Measurements from ENCODE around the gene RAB5B. TPM values are rescaled to one million over a fixed set of nuclear protein-coding genes. Genes with fewer than 3 reads are reported as not detected.

The RAB5B gene
- polyA plus RNA-seq, 1 donor from 2014 or later: 54.7 TPM

GRCh38 chr12:55933799-55934742 lies 39.8 kb upstream of the RAB5B start:
- H3K27ac Mint-ChIP-seq: peak overlapping the region; percentile 29 to 85 (median 59)
- H3K9me3 Mint-ChIP-seq: no peaks in the 10 kb centered on the region
- no peaks in the 10 kb centered on the region for H3K27me3 Mint-ChIP-seq

GRCh38 chr12:55934773-55935172 lies 39.1 kb upstream of the RAB5B start:
- Mint-ChIP-seq H3K27ac (peak overlapping the region in 2 of 3 donors; percentile 2 to 10), H3K36me3 (no peaks in the 10 kb centered on the region), H3K9me3 (no peaks in the 10 kb centered on the region), H3K4me3 (peak overlapping the region in 1 of 4 donors; percentile 12), H3K27me3 (no peaks in the 10 kb centered on the region), H3K4me1 (peaks cover 33 to 36% (median 34%) of the 10 kb centered on the region in 3 donors)

More at GRCh38 chr12:55933799-55934742, 39.8 kb upstream of the RAB5B start:
- H3K36me3 Mint-ChIP-seq: no peaks in the 10 kb centered on the region
- H3K4me3 Mint-ChIP-seq: peak overlapping the region; percentile 13 to 47 (median 45)
- peaks cover 37 to 41% (median 40%) of the 10 kb centered on the region in 3 donors for H3K4me1 Mint-ChIP-seq

DNA sequence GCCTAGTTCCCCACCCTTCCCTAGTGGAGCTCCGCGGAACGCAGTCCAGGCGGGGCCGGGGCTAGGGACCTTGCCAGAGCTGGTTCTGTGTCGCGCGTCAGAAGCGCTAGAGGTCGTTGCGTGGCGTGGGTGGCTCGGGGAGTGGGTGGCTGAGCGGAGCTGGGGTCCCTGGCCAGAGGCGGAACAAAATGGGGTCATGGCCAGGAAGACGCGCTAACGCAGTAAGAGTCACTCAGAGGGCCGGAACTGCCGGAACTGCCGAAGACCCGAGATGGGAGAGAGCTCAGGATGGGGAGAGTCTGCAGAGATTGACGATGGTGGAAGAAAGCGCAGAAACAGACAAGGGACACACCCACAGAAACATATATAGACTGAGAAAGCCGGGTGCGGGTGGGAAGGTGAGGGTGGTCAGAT lies 38.1 kb upstream of the RAB5B start:
- H3K27ac Mint-ChIP-seq: peak overlapping the region in 2 of 3 donors; percentile 14 to 47
- H3K36me3 Mint-ChIP-seq: no peaks in the 10 kb centered on the region
- H3K4me1 Mint-ChIP-seq: peaks cover 33 to 39% (median 36%) of the 10 kb centered on the region in 3 donors
- H3K4me3 Mint-ChIP-seq: peak overlapping the region in 2 of 4 donors; percentile 13 to 23
- H3K9me3 Mint-ChIP-seq: no peaks in the 10 kb centered on the region
- H3K27me3 Mint-ChIP-seq: no peaks in the 10 kb centered on the region

DNA sequence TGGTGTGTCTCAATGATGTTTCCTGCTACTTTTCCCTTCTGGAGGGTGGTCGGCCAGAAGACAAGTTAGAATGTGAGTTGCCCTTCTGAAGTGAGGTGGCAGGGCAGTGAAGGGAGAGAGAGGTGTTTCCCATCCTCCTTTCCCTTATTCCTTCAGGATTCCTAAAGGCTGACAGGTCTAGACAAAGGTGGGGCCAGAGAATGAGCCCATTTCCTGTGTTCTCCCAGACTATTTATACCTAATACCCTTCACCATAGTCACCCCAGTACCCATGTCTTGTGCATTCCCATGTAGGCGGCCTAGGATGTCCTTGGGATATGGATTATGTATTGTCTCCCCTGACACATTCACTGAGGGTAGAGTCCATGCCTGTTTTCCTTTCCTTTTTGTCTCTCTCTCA lies 35.9 kb upstream of the RAB5B start:
- Mint-ChIP-seq H3K9me3 (no peaks in the 10 kb centered on the region), H3K4me1 (peaks cover 19 to 34% (median 33%) of the 10 kb centered on the region in 3 donors), H3K27me3 (no peaks in the 10 kb centered on the region), H3K4me3 (peak overlapping the region in 1 of 4 donors; percentile 73), H3K27ac (peak overlapping the region in 2 of 3 donors; percentile 10 to 46), H3K36me3 (peaks cover 2% of the 10 kb centered on the region)

DNA sequence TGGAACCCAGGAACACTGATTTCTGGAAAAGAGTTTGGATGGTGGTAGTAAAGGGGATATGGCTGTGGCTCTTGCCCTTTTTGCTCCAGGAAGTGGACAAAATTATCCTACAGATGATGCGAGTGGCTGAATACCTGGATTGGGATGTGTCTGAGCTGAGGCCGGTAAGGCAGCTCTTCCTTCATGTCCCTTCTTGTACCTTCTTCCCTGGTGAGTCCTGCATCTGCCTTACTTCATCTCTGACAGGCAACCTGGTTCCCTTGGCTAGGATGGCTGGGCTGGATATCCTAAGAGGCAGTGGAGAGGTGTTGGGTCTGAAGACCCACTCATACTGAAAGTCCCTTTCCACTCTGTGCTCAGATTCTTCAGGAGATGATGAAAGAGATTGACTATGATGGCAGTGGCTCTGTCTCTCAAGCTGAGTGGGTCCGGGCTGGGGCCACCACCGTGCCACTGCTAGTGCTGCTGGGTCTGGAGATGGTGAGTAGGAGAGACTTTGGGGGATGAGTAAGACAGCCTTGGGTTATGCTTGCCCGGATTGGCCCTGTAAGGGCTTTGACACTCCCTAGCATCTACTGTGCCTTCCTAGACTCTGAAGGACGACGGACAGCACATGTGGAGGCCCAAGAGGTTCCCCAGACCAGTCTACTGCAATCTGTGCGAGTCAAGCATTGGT lies 34.9 kb upstream of the RAB5B start:
- Mint-ChIP-seq H3K27ac (peak overlapping the region; percentile 3 to 46 (median 31)), H3K36me3 (peaks cover 2% of the 10 kb centered on the region), H3K4me3 (no peak overlapping the region), H3K9me3 (no peaks in the 10 kb centered on the region), H3K4me1 (peaks cover 16 to 28% (median 25%) of the 10 kb centered on the region in 3 donors), H3K27me3 (no peaks in the 10 kb centered on the region)

GRCh38 chr12:55940065-55940732 lies 33.7 kb upstream of the RAB5B start:
- Mint-ChIP-seq H3K36me3 (peaks cover 5% of the 10 kb centered on the region), H3K4me1 (peaks cover 15 to 20% (median 19%) of the 10 kb centered on the region in 3 donors), H3K9me3 (no peaks in the 10 kb centered on the region)

GRCh38 chr12:55942055-55942454 lies 31.8 kb upstream of the RAB5B start:
- Mint-ChIP-seq H3K27me3 (no peaks in the 10 kb centered on the region), H3K4me3 (no peak overlapping the region), H3K36me3 (peaks cover 5% of the 10 kb centered on the region), H3K27ac (no peak overlapping the region), H3K9me3 (no peaks in the 10 kb centered on the region), H3K4me1 (peaks cover 13 to 19% (median 13%) of the 10 kb centered on the region in 3 donors)

More at GRCh38 chr12:55940065-55940732, 33.7 kb upstream of the RAB5B start:
- Mint-ChIP-seq H3K27me3 (no peaks in the 10 kb centered on the region), H3K4me3 (peak overlapping the region in 3 of 4 donors; percentile 3 to 24 (median 16)), H3K27ac (peak overlapping the region; percentile 58 to 89 (median 85))

DNA sequence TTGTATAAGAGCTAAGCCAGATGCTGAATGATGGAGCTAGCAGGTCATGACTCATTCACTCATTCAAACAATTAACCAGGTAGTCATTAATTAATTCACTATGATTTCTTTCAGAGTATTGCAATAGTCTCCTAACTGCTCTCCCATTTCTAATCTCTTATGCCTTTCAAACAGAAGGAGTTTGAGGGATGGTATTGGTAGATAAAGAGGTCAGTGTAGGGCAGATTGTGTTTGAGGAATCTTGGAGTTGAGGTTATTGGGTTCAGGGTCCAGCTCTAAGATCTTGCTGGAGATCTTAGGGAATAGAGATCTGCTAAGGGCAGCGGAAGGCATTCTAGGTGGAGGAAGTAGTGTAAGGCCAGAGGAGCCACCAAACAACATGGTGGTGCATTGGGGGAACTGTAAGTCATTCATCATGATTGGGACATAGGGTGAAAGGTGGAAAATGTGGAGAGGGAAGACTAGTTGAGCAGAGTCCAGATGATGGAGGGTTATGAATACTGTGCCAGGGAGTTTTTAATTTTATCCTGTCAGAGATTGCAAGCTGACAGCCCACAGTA lies 31.2 kb upstream of the RAB5B start:
- Mint-ChIP-seq H3K9me3 (no peaks in the 10 kb centered on the region), H3K4me3 (no peak overlapping the region), H3K36me3 (peaks cover 5% of the 10 kb centered on the region), H3K27ac (no peak overlapping the region), H3K27me3 (no peaks in the 10 kb centered on the region), H3K4me1 (peaks cover 8 to 18% (median 13%) of the 10 kb centered on the region in 3 donors)

GRCh38 chr12:55946553-55946952 lies 27.3 kb upstream of the RAB5B start:
- no peak overlapping the region for H3K4me3 Mint-ChIP-seq
- no peaks in the 10 kb centered on the region for H3K27me3 Mint-ChIP-seq
- H3K9me3 Mint-ChIP-seq: no peaks in the 10 kb centered on the region
- H3K4me1 Mint-ChIP-seq: peaks cover 0 to 7% (median 0%) of the 10 kb centered on the region in 3 donors
- peak overlapping the region in 2 of 3 donors; percentile 39 to 65 for H3K27ac Mint-ChIP-seq
- peaks cover 5% of the 10 kb centered on the region for H3K36me3 Mint-ChIP-seq

- Mint-ChIP-seq H3K4me1 (peaks cover 0 to 3% (median 0%) of the 10 kb centered on the region in 3 donors), H3K9me3 (no peaks in the 10 kb centered on the region), H3K36me3 (peaks cover 2% of the 10 kb centered on the region), H3K4me3 (no peak overlapping the region), H3K27ac (peak overlapping the region in 2 of 3 donors; percentile 39), H3K27me3 (no peaks in the 10 kb centered on the region)
Measured at GRCh38 chr12:55955344-55955743, 18.5 kb upstream of the RAB5B start.

- peaks cover 0 to 3% (median 0%) of the 10 kb centered on the region in 3 donors for H3K4me1 Mint-ChIP-seq
- H3K27ac Mint-ChIP-seq: peak overlapping the region in 2 of 3 donors; percentile 36 to 78
- peaks cover 2% of the 10 kb centered on the region for H3K36me3 Mint-ChIP-seq
- H3K27me3 Mint-ChIP-seq: no peaks in the 10 kb centered on the region
- H3K9me3 Mint-ChIP-seq: no peaks in the 10 kb centered on the region
- H3K4me3 Mint-ChIP-seq: no peak overlapping the region
Measured at GRCh38 chr12:55955800-55956508, 17.9 kb upstream of the RAB5B start.

DNA sequence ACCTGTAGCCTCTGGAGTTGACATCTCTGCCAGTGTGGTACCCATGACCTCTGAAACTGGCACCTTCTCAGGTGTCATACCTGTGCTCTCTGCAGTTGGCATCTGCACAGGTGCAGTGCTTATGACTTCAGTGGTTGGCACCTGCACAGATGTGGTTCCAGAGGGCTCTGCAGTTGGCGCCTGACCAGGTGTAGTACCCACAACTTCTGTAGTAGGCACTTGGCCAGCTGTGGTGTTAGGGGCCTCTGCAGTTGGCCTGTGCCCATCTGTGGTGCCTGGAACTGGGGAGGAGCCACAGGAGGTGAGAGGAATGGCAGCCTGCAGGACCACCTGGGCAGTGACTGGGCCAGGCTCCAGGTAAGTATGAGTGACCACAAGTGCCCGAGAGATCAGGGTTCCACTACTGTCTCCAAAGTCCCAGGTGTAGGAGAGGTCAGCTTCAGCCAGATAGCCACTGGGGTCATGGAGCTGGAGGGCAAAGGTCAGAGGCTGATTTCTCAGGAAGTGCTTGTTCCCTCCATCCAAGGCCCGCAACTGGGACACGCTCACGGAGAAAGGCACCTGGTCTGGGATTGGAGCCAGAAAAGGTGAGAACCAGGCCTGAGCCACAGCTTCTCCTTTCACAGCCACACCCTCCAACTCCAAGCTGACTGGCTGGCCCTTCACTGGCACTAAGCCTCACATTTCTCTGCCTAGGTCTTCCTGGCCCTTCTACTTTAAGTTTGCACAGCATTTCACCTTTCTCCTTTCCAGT lies 16.6 kb upstream of the RAB5B start:
- H3K9me3 Mint-ChIP-seq: no peaks in the 10 kb centered on the region
- peaks cover 0 to 3% (median 0%) of the 10 kb centered on the region in 3 donors for H3K4me1 Mint-ChIP-seq
- H3K27ac Mint-ChIP-seq: peak overlapping the region in 1 of 3 donors; percentile 86
- H3K36me3 Mint-ChIP-seq: peaks cover 2% of the 10 kb centered on the region
- H3K27me3 Mint-ChIP-seq: no peaks in the 10 kb centered on the region
- no peak overlapping the region for H3K4me3 Mint-ChIP-seq

DNA sequence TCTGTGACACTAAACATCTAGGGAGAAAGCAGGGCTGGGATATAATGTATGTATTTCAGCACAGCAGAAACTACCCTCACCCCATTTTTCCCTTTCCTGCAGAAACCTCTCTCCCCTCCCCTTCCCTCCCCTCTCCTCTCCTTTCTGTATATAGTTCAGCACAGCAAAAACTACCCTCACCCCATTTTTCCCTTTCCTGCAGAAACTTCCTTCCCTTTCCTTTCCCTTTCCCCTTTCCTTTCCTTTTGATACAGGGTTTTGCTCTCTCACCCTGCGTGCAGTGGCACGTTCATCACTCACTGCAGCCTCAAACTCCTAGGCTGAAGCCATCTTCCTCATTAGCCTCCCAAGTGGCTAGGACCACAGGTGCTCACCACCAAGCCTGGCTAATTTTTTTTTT lies 10.1 kb upstream of the RAB5B start:
- no peaks in the 10 kb centered on the region for H3K27me3 Mint-ChIP-seq
- no peaks in the 10 kb centered on the region for H3K9me3 Mint-ChIP-seq
- no peak overlapping the region for H3K4me3 Mint-ChIP-seq
- peaks cover 17 to 28% (median 22%) of the 10 kb centered on the region in 3 donors for H3K4me1 Mint-ChIP-seq
- H3K27ac Mint-ChIP-seq: peak overlapping the region in 1 of 3 donors; percentile 11
- H3K36me3 Mint-ChIP-seq: no peaks in the 10 kb centered on the region
